Measurements from ENCODE around the gene SNRPD3.

Gene SNRPD3

GRCh38 chr22:24571266-24571665, 15.5 kb downstream of the SNRPD3 start:
- no peak for DNase-seq (ENCODE audit: low spot score)

DNA sequence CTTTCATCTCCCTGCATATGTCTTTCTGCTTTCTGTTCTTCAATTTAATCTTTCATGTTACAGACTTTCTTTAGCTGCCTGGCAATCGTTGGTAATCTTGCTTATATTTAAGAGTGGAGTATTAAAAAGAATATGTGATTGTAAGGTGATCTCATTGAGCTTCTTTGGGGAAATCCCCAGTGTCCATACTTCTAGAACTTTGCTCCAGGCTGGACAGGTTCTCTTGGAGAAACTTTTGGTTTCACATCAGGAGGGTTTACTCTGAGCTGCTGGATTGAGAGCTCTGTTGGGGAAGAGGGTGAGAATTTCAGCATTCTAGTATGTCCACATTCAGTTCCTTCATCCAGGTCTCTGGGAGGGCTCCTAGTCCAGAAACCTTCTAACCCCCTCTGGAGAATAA, 21.0 kb downstream of the SNRPD3 start:
- DNase-seq (ENCODE audit: low spot score), result no peak

GRCh38 chr22:24578355-24579257, 22.8 kb downstream of the SNRPD3 start:
- no peak for DNase-seq (ENCODE audit: low spot score)

DNA sequence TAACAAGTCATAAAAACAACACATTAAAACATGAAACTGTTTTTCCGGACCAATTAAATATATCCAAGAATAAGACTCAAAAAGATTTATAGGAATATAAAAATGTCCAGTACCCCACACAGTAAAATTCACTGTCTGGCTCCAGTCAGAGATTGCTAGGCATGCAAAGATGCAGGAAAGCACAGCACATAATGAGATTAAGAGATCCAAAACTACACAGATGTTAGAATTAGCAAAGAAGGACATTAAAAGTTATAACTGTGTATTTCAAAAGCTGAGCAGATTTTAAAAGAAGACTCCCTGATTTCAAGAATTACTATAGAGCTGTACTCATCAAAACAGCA, 23.4 kb downstream of the SNRPD3 start:
- no peak for DNase-seq (ENCODE audit: low spot score)

DNA sequence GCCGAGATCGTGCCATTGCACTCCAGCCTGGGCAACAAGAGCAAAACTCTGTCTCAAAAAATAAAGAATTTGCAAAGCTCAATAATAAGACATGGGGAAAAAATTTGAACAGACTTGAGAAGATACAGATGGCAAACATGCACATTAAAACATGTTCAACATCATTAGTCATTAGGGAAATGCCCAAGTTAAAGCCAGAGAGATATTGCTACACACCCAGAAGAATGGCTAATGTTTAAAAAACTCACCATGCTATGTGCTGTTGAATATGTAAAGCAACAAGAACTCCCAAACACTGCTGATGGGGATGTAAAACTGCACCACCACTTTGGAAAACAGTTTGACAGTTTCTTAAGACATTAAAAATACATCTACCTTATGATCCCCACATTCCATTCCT, 24.5 kb downstream of the SNRPD3 start:
- no peak for DNase-seq (ENCODE audit: low spot score)

GRCh38 chr22:24582056-24582814, 26.4 kb downstream of the SNRPD3 start:
- no peak for DNase-seq (ENCODE audit: low spot score)

DNA sequence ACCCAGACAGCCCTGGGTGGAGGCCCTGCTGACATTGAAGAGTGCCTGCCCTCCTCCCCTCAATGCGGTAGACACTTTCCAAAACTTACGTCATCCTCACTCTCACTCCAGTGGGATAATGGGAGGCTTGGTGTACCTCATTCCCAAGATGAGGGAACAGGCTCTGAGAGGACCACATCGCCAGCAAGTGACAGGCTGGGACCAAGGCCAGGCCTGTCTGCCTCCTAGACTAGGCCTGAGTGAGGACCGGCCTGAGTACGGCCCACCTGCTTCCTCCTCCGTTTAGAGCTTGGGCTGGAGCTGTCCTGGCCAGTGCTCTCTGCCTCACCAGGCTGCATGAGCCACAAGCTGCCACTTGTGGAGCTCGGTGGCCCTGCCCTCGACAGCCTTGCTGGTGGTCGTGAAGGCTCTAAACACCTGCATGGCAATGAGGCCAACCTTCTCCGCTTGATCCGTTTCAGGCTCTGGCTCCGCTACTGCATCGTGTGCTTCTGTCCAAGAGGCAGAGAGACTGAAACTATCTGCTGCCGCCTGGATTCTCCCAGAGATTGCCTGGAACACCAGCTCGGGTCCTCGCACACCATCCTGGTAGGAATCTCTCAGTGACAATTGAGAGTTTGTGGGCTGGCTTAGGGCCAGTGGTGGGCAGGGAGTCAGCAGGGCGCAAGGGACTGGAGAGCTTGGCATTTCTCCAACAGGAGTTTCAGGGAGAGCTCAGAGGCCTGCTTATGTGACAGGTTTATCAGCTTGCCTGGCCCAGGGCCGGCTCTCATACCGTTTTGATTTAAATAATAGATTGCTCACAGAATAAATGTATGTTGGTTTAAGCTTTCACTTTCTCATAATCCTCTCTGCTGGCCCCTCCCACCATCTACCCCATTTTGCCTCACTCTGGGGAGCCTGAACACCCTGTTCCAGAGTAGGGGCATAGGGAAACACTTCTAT, 27.7 kb downstream of the SNRPD3 start:
- DNase-seq (ENCODE audit: low spot score), result no peak

DNA sequence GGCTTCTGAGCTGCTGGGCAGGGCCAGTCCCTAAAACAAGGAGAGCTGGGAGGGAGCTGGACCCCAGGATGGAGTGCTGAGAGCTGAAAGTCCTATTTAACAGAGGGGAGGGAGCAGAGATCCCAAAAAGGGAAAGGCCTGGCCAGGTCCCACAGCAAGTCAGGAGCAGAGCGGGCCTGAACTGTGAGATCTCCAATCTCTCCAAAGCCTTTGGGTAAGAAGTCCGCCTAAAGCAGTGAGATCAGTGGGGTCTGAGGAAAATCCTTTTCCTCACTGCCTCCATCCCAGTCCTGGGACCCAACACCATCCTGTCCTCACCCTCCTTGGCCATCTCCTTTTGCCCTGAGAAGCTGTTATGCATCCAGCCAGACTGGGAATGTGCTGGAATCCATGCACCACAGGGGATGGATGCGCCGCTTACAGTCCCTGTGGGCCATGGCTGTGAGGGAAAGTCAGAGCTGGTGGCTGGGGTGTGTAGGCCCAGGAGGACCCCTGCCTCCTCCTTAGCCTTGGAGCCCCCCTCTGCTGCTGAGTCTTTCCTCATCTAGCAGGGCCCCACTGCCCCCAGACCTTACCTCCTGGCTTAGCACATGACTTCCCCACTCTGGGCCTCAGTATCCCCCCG, 28.5 kb downstream of the SNRPD3 start:
- DNase-seq (ENCODE audit: low spot score), result no peak

DNA sequence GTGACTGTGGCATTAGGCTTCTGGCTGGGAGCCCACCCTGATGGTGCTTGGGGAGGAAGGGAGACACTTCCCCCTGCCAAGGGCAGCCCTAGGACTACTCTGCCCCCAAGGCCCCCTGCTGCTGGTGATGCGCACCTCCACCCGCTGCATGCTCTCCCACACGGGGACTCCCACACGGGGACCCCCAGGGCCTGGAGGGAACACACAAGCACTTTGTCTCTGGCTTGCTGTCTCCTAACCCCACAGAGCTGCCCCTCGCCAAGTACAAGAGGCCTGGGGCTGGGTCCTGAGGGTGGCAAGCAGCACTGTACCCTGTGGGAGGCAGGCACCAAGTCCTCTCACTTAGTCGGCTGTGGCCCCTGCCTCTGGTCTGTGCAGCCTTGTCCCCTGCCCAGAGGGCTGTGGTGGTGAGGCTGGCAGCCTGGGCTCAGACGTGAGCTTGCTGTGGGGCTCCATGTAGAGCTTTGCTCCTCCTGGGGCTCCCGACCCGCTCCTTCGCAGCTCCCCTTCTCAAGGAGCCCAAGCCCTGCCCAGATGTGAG, 29.1 kb downstream of the SNRPD3 start:
- DNase-seq (ENCODE audit: low spot score), result no peak

GRCh38 chr22:24585461-24585860, 29.7 kb downstream of the SNRPD3 start:
- DNase-seq (ENCODE audit: low spot score), result no peak

- DNase-seq (ENCODE audit: low spot score), result no peak
These were observed 30.2 kb downstream of the SNRPD3 start for GRCh38 chr22:24585927-24586546.

DNA sequence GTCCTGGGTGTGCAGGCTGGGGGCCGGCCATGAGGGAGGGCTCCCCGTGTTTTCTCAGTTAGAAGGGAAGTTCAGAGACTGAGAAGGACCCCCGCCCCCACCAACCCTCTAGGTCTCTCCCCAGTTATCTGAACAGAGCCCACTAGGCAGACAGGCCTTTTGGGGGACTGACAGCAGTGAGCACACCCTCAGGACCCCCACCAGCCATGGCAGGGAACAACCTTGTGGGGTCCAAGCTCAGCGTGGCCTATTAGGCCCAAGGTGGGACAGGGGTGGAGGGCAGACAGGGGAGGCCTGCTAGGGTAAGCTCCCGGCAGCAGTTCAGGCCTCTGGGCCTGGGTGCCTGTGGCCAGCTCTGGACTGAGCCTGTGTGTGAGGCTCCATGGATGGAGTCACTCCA, 31.5 kb downstream of the SNRPD3 start:
- no peak for DNase-seq (ENCODE audit: low spot score)

DNA sequence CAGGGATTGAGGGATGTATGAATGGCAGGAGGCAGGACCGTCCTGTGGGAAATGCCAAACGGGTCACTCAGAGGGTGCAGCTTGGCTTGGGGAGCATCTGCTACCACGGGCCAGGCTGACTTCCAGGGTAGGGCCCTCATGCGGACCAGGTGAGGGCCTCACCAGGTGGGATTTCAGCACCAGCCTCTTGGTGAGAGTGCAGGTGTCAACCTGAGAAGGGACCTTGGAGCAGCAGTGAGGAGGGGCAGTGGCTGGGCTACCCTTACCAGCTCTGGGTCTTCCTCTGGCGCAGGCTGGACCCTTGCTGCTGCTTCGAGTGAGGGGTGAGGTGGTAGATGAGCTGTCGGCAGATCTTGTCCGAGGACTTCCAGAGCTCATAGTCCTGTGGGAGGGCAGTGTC, 32.1 kb downstream of the SNRPD3 start:
- no peak for DNase-seq (ENCODE audit: low spot score)

DNA sequence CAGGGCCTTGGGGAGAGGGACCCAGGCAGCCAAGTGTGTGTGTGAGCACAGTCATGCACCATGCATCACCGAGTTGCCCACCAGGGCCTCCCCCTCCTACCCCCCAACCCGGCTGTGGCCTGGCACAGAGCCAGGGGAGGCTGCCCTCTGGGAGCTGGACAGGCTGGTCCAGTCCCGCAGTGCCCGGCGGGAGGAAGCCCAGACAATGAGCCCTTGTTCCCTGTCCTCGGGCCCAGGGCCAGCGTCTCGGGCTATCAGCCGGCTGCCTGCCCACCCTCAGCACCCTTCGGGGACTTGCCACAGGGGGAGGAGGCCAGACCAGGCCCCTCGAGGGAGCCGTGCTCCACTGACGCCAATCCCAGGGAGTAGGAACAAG, 32.6 kb downstream of the SNRPD3 start:
- no peak for DNase-seq (ENCODE audit: low spot score)

- no peak for DNase-seq (ENCODE audit: low spot score)
These were observed 33.1 kb downstream of the SNRPD3 start for GRCh38 chr22:24588757-24589481.

DNA sequence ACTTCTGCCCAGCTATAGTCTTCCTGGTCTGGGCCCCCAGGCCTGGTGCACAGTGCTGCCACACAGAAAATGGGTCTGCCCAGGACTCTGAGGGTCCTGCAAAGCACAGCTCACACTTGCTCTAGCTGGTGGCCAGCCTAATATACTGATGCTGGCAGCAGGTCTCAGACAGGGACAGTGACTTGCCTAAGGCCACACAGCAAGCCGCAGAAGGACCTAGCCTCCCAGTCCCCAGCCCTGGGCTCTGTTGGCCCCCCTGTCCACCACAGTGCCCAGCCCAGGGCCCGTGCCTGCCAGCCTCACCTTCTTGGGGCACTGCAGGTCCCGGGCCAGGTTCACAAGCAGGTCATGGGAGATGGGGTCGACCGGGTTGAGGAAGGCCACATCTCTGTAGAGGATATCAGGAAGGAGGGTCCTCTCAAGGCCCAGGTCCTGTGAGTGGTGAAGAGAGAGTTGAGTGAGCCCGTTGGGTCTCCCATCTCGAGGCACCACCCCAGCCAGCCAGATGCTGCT, 33.8 kb downstream of the SNRPD3 start:
- no peak for DNase-seq (ENCODE audit: low spot score)

GRCh38 chr22:24590596-24591173, 34.9 kb downstream of the SNRPD3 start:
- no peak for DNase-seq (ENCODE audit: low spot score)

DNA sequence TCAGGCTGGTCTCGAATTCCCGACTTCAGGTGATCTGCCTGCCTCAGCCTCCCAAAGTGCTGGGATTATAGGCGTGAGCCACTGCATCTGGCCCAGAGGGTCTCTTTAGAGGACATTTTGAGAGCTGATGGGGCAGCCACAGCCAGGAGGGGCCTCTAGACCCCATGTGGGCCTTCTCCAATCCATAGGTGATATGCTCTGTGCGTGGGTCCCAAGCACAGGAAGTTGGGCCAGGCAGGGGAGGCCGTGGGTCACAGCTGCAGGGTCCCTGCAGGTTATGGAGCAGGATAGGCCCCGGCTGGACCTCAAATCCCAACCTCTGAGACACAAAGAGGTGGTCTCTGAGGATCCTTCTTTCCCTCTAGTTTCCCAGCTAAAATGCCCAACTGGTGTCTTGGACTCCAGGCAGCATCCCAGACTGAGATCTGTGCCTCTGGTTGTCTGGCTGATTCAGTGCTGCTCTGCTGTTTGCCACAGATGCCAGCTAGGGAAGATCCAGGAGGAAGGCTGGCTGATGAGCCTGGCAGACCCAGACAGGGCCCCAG, 35.6 kb downstream of the SNRPD3 start:
- DNase-seq (ENCODE audit: low spot score), result no peak

DNA sequence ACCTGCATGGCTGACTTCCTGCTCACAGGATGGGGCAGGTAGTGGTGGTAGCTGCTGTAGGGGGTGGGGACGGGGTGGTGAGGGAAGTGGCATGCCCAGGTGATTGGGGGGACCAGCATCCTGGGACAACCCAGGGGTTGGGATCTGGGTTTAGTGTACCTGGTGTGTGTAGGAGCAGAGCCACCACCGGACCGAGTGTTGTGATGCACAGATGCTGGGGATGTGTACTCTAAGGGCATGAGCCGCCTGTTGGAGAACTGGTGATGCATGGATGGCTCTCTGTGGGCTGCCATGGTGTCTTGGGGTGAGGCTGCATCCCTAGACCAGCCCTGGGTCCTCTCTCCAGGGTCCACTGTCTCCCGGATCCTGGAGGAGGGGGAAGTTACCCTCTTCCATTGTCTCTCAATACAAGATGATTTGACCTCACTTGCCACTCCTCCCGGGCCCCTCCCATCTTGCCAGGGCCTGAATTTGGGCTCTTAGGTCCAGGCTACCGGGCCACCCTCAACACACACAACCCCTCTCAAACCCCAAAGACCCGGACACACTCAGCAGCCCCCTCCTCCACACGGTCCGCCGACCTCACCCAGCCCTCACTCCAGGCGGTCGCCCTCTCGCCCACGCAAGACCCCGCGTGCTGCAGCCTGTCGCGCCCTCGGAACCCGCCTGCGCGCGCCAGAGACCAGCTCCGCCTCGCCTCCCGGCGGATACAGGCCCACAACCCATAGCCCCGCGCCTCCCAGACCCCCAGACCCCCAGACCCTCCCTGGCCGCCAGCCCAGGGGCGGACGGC, 36.5 kb downstream of the SNRPD3 start:
- DNase-seq (ENCODE audit: low spot score), result no peak

Data from CD4-positive, alpha-beta T cell treated with Interleukin-15 for 4 hours (primary cell).